CD14-positive monocyte (primary cell): ENCODE data around the gene SGCA. TPM values are rescaled to one million over a fixed set of nuclear protein-coding genes. Genes with fewer than 3 reads are reported as not detected.

Experiments
- DNase-seq, 3 donors: peaks; one replicate each; pipeline ENCODE4 v3.0.0-alpha.2; 2011 to 2022
- H2AFZ ChIP-seq: 2 replicates; pipeline ENCODE4 v1.6.0; 2012; ENCODE audit warnings: mild to moderate bottlenecking, low read depth, low read length, inconsistent platforms; ENCODE audit not compliant: insufficient read depth, poor library complexity, severe bottlenecking
- H3K27ac ChIP-seq, 2 donors: 1 replicate in 1 of 2; 2 replicates in 1 of 2; pipeline ENCODE4 v1.5.1; 2012 to 2013; ENCODE audit warnings: low read length in 2 of 2, control low read depth in 1 of 2, inconsistent platforms in 1 of 2, low read depth in 1 of 2, mild to moderate bottlenecking in 1 of 2
- H3K27me3 ChIP-seq, 2 donors: one replicate each; pipeline versions ENCODE4 v1.6.0 to v1.6.1; 2011 to 2013; ENCODE audit warnings: low read length in 2 of 2; ENCODE audit not compliant: control insufficient read depth in 2 of 2, insufficient read depth in 2 of 2
- H3K36me3 ChIP-seq, 2 donors: replicated peaks in 1 of 2; 1 replicate in 1 of 2; 2 replicates in 1 of 2; pipeline versions ENCODE4 v1.5.1 to v1.6.1; 2012 to 2013; ENCODE audit warnings: low read length in 2 of 2, control low read depth in 1 of 2, inconsistent platforms in 1 of 2, mild to moderate bottlenecking in 1 of 2; ENCODE audit not compliant: insufficient read depth in 2 of 2, control insufficient read depth in 1 of 2
- H3K4me1 ChIP-seq, 2 donors: 1 replicate in 1 of 2; 2 replicates in 1 of 2; pipeline versions ENCODE4 v1.5.1 to v1.6.1; 2012 to 2013; ENCODE audit warnings: low read length in 2 of 2, control low read depth in 1 of 2, inconsistent platforms in 1 of 2, mild to moderate bottlenecking in 1 of 2, moderate library complexity in 1 of 2; ENCODE audit not compliant: insufficient read depth in 2 of 2, control insufficient read depth in 1 of 2
- H3K4me2 ChIP-seq: replicated peaks from 2 replicates; pipeline ENCODE3; 2012; ENCODE audit warnings: low read length, moderate library complexity, mild to moderate bottlenecking; ENCODE audit not compliant: poor library complexity, severe bottlenecking; ENCODE audit errors: extremely low read depth
- H3K4me3 ChIP-seq, 3 experiments: fragments of 200-600 bp in 1 of 3; sonication (generic) in 1 of 3; replicated peaks in 1 of 3; 1 replicate in 2 of 3; 2 replicates in 1 of 3; pipeline ENCODE4 v1.5.1; 2011 to 2013; ENCODE audit warnings: low read length in 3 of 3, mild to moderate bottlenecking in 3 of 3, control low read depth in 2 of 3, low read depth in 2 of 3, inconsistent platforms in 1 of 3, moderate library complexity in 1 of 3
- H3K79me2 ChIP-seq: 2 replicates; pipeline ENCODE4 v1.6.0; 2012; ENCODE audit warnings: mild to moderate bottlenecking, control low read depth, inconsistent platforms, low read length, moderate library complexity; ENCODE audit not compliant: insufficient read depth
- H3K9ac ChIP-seq: 2 replicates; pipeline ENCODE4 v1.6.0; 2017; ENCODE audit warnings: low read length, mild to moderate bottlenecking; ENCODE audit not compliant: insufficient read depth, poor library complexity, severe bottlenecking
- H3K9me3 ChIP-seq, 2 donors: replicated peaks in 1 of 2; 1 replicate in 1 of 2; 2 replicates in 1 of 2; pipeline versions ENCODE4 v1.5.1 to v1.6.1; 2012 to 2013; ENCODE audit warnings: low read length in 2 of 2, control low read depth in 1 of 2; ENCODE audit not compliant: control insufficient read depth in 1 of 2, insufficient read depth in 1 of 2
- H4K20me1 ChIP-seq: 2 replicates; pipeline ENCODE4 v1.6.0; 2012; ENCODE audit warnings: mild to moderate bottlenecking, low read length, control low read depth, moderate library complexity; ENCODE audit not compliant: insufficient read depth
- H3K27ac Mint-ChIP-seq, 7 donors: one replicate each; pipeline ENCODE4 v1.8.0; 2020; ENCODE audit warnings: mild to moderate bottlenecking in 7 of 7, mixed read lengths in 7 of 7, moderate library complexity in 6 of 7, inconsistent platforms in 2 of 7
- H3K27me3 Mint-ChIP-seq, 3 donors: one replicate each; pipeline ENCODE4 v1.8.0; 2021 to 2022; ENCODE audit warnings: low read depth in 3 of 3, mild to moderate bottlenecking in 3 of 3, mixed read lengths in 3 of 3, moderate library complexity in 3 of 3, inconsistent platforms in 1 of 3
- H3K36me3 Mint-ChIP-seq, 2 donors: one replicate each; pipeline ENCODE4 v1.8.0; 2020; ENCODE audit warnings: mixed read lengths in 2 of 2, inconsistent platforms in 1 of 2, mild to moderate bottlenecking in 1 of 2
- H3K4me1 Mint-ChIP-seq: one replicate; pipeline ENCODE4 v1.8.0; 2020; ENCODE audit warnings: mild to moderate bottlenecking, mixed read lengths
- H3K4me3 Mint-ChIP-seq, 2 donors: one replicate each; pipeline ENCODE4 v1.8.0; 2020; ENCODE audit warnings: mild to moderate bottlenecking in 2 of 2, mixed read lengths in 2 of 2, moderate library complexity in 1 of 2
- H3K9me3 Mint-ChIP-seq, 7 donors: one replicate each; pipeline ENCODE4 v1.8.0; 2020 to 2022; ENCODE audit warnings: mixed read lengths in 7 of 7, mild to moderate bottlenecking in 6 of 7, moderate library complexity in 6 of 7, inconsistent platforms in 2 of 7
- CTCF ChIP-seq: fragments of 200-600 bp; IDR thresholded peaks from one replicate; pipeline ENCODE4 v1.8.0; 2022; ENCODE audit warnings: antibody characterized with exemption, mild to moderate bottlenecking
- WGBS: methylation state at CpG from one replicate; pipeline ENCODE4 v1.1.5; 2013; ENCODE audit warnings: missing lambda C conversion rate; ENCODE audit not compliant: insufficient coverage; 5-methylcytosine and 5-hydroxymethylcytosine counted together
- intact Hi-C, 2 donors: fragments of 100-400 bp; cut with micrococcal nuclease; formaldehyde crosslinking; loops; one replicate each; pipeline versions ENCODE4 v1.15.0 to v1.15.1; 2023
- polyA plus RNA-seq, 3 donors: library from polyadenylated mRNA; depleted of rRNA in 1 of 3; unstranded in 2 of 3; stranded (reverse) in 1 of 3; fragments of 300-500 nt in 2 of 3; fragments of >200 nt in 1 of 3; fragmentation: Illumina TruSeq in 2 of 3; gene quantifications; 1 replicate in 2 of 3; 2 replicates in 1 of 3; pipeline ENCODE4 v1.2.3, GENCODE V29; 2012 to 2021

SGCA gene
- polyA plus RNA-seq, 3 donors: 0.27 to 0.89 (median 0.53) TPM

- Mint-ChIP-seq H3K4me1 (no peaks in the 10 kb centered on the region), H3K36me3 (no peaks in the 10 kb centered on the region), H3K4me3 (no peak overlapping the region), H3K27me3 (peaks cover 11 to 19% (median 19%) of the 10 kb centered on the region in 3 donors), H3K9me3 (no peaks in the 10 kb centered on the region), H3K27ac (no peak overlapping the region)
- WGBS: no CpG with 5 or more reads among the region's 4 CpGs
- Histone ChIP-seq H3K27ac (no peak overlapping the region), H3K27me3 (peaks cover 0 to 2% of the 10 kb centered on the region in 2 donors), H3K9me3 (no peaks in the 10 kb centered on the region), H3K4me2 (no peak overlapping the region), H3K36me3 (no peaks in the 10 kb centered on the region), H3K4me1 (no peaks in the 10 kb centered on the region), H4K20me1 (no peaks in the 10 kb centered on the region), H3K4me3 (no peak overlapping the region), H2AFZ (no peak overlapping the region), H3K9ac (no peak overlapping the region), H3K79me2 (no peaks in the 10 kb centered on the region)
- DNase-seq: no peak
- TF ChIP-seq CTCF: no peak
- intact Hi-C loops: no loop called here
Measured at GRCh38 chr17:50192144-50192617, 26.4 kb downstream of the SGCA start.

GRCh38 chr17:50192618-50193291 lies 26.9 kb downstream of the SGCA start:
- no peak overlapping the region for H3K4me3 ChIP-seq
- H3K27ac ChIP-seq: no peak overlapping the region
- H3K9ac ChIP-seq: no peak overlapping the region
- no peaks in the 10 kb centered on the region for H4K20me1 ChIP-seq
- no peak for DNase-seq
- intact Hi-C loops: no loop called here
- 92% methylated on average over 11 of the region's 16 CpGs for WGBS
- H3K9me3 Mint-ChIP-seq: no peaks in the 10 kb centered on the region
- peaks cover 0 to 3% of the 10 kb centered on the region in 2 donors for H3K27me3 ChIP-seq
- peaks cover 10 to 25% (median 20%) of the 10 kb centered on the region in 3 donors for H3K27me3 Mint-ChIP-seq
- H3K9me3 ChIP-seq: no peaks in the 10 kb centered on the region
- H3K36me3 ChIP-seq: no peaks in the 10 kb centered on the region
- H2AFZ ChIP-seq: no peak overlapping the region
- no peaks in the 10 kb centered on the region for H3K4me1 Mint-ChIP-seq
- H3K79me2 ChIP-seq: no peaks in the 10 kb centered on the region
- no peaks in the 10 kb centered on the region for H3K4me1 ChIP-seq
- TF ChIP-seq CTCF: no peak
- H3K4me3 Mint-ChIP-seq: no peak overlapping the region
- H3K27ac Mint-ChIP-seq: no peak overlapping the region
- no peak overlapping the region for H3K4me2 ChIP-seq
- no peaks in the 10 kb centered on the region for H3K36me3 Mint-ChIP-seq
